Measurements from ENCODE around the gene SLC36A3.
A peak's percentile ranks its signal among the peaks of the same experiment; 100 is the strongest.
"Not testable (repeated sequence)": the region's sequence is repeated elsewhere in the genome, so short reads cannot be mapped to it uniquely, and the experiment has no call there.

SLC36A3 gene

DNA sequence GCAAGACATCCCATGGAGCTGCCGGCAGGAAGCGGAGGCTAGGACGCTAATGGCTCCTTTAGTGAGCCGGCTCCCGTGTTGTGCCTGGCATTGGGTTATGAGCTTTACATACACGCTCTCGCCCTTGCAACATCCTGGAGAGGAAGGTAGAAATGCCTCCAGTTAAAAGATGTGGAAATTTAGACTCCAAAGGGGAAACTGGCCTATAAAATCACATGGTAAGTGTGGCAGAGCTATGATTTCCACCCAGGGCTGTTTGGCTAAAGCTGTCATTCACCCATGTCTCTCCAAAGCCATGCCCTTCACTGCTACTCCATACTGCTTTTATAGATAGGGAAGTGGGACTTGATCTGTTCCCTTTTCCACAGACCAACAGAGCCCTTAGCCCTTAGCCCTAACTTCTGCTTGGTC lies 45.4 kb downstream of the SLC36A3 start:
- DNase-seq, result no peak

DNA sequence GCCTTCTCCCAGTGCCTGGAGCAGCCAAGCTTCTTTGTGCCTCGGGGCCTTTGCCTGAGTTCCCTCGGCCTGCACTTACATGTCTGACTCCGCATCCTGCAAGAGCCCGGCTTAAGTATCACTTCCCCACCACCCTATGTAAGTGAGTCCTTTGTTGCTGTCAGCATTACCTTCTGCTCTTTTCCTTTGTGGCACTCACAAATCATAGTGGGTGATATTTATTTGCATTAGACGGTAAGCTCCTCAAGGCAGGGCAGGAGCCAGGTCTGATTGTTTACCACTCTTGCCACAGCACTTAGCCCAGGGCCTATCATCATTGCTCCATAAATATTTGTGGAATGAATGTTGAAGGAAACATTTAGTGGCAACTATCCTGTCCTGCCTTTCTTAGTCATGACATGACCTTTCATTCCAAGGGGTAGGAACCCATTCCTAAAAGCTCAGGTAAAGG lies 45.8 kb downstream of the SLC36A3 start:
- no peak for DNase-seq

DNA sequence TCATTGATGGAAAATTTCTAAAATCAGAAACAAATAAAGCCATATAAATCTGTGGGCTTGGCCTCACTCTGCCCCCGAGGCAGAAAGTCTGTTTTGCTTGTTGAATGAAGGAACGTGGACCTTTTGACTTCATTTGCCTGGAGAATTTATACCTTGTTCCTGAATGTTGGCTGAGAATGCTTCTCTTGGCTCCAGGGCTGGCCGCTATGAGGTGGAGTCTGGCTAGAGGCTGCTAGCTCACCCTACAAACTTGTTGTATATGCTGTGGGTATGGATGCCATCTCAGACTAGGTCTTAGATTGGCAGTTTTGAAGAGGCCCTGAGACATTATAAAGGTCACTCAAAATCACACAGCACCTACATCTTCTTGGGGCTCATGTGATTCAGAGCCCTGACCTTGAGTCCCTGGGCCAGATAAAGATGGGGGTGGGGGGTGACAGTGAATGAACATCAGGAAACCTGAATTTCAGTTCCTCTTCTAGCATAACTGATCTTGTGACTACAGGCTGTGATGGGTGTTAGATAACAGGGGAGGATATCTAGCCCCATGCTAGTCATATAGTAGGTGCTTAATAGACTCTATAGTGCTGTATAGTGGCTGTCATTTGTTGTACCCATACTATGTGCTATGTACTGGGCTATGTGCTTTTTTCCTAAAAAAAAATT lies 47.8 kb downstream of the SLC36A3 start:
- no peak for DNase-seq

DNA sequence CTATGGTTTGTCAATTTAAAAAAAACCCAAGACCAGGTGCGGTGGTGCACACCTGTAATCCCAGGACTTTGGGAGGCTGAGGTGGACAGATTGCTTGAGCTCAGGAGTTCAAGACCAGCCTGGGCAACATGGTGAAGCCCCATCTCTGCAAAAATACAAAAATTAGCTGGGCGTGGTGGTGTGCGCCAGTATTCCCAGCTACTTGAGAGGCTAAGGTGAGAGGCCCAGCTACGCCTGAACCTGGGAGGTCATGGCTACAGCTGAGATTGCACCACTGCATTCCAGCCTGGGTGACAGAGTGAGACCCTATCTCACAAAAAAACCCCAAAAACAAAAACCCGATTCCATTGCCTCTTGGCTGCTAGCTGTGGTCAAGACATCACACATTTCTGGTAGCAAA lies 48.6 kb downstream of the SLC36A3 start:
- not testable (repeated sequence) for DNase-seq

DNA sequence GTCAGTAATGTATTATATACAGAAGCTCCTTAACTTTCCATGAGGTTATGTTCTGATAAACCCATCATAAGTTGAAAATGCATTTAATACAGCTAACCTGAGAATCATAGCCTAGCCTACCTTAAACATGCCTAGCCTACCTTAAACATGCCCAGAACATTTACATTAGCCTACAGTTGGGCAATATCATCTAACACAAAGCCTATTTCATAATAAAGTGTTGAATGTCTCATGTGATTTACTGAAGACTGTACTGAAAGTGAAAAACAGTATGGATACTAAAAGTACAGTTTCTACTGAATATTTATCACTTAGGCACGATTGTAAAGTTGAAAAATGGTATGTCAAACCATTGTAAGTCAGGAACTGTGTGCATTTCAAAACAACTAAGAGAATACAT lies 49.0 kb downstream of the SLC36A3 start:
- DNase-seq, result no peak

DNA sequence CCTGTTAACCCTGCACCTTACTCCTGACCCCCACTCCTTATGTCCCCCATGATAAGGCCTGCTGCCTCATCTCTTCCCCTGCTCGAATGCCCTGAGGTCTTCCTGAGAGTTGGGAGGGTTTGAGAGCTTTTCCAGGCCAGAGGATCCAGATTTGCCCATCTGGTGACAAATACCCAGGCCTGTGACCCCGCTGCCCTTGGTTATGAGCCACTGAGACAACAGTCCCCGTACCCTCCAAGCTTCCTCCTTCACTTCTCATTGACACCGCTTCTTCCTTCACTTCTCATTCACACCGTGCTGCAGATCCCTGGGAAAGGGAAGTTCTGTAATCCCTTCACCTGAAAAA lies 50.0 kb downstream of the SLC36A3 start:
- DNase-seq, result no peak

DNA sequence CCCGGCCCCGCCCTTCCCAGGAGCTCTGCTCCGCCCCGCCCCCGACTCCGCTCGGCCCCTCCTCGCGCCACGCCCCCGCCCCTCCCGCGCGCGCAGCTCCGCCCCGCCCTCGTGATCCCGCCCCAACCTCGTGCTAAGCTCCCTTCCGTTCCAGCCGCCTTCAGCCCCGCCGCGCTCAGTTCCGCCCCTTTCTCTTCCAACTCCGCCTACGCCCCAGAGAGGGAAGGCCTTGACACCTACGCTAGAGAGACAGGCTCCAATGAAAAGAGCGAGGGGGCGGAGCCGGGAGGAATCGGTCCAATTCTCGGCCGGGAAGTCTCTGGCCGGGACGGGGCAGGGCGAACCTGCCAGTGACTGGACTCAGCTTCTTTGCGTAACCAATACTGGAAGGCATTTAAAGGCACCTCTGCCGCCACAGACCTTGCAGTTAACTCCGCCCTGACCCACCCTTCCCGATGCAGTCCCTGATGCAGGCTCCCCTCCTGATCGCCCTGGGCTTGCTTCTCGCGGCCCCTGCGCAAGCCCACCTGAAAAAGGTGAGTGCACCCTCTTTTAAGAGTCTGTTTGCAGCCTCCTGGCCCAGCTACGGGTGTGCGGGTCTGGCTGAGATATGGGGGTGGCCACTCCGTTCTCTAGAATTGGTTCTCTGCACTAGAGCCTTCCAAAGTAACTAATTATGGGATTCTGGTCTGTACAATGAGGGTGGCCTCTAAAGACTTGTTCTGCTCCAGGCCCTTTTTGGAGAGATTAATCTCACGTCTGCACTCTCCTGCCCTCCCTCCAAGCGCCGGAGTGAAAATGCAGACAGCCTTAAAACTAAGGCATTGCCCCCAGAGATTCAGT lies 50.6 kb downstream of the SLC36A3 start, which contains the start of gene GM2A:
Gene GM2A (plus strand): TSS at position 424 of the 843 bp plus-strand sequence. CDS start 32 bp downstream, at position 456.
- DNase-seq, result peak; percentile 98

DNA sequence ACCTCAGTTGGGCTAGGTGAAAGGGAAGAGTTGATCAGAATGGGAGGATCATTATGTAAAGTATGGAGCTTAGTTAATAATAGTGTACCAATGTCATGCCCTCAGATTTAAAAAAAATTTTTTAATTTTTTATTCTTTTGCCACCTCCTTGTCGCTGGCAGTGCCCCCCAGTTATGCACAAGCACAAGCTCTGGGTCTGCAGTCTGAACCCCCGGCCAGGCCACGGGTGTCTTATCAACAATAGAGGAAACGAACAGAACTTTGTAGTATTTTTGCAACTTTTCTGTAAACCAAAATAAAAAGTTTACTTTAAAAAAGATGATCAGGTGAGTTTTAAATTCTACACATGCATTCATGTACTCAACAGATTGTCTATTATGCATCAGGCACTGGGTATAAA lies 51.9 kb downstream of the SLC36A3 start:
- DNase-seq, result no peak

DNA sequence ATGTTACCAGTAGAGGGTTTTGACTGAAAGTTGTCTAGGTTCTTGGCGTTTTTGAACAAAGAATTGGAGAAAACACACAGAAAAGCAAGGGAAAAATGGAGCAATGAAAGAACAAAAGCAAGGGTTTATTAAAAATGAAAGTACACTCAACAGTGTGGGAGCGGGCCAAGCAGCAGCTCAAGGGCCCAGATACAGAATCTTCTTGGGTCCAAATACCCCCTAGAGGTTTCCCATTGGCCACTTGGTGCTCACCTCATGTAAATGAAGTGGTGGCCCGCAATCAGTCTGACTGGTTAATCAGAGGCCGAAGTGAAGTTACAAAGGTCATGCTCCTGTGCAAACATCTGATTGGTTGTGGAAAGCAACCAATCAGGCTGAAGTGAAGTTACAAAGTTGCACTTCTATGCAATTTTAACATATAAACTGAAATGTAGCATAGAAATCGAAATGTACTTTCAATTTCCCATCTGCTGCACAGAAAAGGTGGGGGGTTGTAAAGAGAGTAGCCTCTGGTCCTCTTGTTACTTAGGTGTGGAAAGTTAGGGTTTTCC lies 52.5 kb downstream of the SLC36A3 start:
- DNase-seq, result no peak

DNA sequence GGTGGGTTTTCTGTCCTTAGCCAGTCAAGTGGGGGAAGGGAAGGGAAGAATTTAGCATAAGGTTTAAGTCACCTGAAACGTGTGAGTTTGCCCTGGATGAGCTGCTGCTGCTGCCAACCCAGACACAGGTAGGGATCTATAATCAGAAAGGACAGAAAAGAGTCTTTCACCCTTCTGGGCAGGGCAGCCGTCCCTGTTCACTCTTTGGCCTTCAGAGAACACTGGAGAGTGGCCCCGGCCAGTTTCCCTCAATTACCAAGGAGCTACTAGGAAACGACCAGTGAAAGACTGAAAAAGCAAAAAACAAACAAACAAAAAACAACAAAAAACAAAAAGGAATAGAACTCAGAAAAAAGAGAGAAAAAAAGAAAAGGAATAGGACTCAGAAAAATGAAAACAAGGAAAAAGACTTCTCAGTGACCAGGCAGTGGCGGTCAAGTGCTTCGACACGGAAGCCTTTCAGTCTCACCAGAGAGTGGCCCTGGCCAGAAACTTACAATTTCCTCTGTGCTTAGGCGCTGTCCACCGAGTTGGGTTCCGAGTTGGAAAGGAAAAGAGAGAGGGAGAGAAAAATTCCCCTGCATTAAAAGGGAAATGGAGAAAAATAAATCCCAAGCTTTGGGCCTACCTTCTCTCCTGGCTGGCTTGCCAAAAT lies 53.1 kb downstream of the SLC36A3 start:
- no peak for DNase-seq

DNA sequence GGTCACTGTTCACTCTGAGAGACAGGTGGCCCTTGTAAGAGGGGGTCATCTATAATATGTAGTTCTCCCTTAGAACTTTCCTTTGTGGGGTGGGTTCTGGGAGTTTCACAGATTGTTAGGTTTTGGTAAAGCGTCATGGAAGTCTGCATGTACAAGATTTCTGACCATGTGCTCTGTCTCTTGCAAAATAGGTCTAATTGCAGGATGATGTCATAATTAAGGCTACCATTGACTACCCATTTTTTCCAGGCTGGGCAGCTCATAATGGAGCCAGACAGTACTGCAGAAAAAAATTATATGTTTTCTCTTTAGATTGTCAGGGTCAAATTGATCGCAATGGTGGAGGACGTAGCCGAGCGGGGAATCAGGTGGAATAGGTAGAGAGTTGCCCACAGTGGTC lies 54.3 kb downstream of the SLC36A3 start:
- DNase-seq, result no peak

DNA sequence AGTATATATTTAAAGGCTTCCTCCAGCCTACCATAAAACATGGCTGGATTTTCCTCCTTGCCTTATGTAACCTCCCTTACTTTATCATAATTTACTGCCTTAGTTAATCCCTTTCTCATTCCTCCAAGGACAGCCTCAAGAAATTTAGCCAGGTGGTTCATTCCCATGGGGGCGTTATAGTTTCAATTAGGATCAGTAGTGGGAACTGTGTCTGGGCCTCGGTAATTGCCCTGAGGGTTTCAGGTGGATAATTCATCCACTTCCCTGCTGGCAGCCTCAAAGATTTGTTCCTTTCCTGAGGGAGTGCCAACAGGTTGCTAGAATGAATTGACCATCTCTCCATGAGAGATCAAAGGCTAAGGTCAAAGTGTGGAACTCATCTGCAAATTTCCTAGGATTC lies 54.9 kb downstream of the SLC36A3 start:
- no peak for DNase-seq

DNA sequence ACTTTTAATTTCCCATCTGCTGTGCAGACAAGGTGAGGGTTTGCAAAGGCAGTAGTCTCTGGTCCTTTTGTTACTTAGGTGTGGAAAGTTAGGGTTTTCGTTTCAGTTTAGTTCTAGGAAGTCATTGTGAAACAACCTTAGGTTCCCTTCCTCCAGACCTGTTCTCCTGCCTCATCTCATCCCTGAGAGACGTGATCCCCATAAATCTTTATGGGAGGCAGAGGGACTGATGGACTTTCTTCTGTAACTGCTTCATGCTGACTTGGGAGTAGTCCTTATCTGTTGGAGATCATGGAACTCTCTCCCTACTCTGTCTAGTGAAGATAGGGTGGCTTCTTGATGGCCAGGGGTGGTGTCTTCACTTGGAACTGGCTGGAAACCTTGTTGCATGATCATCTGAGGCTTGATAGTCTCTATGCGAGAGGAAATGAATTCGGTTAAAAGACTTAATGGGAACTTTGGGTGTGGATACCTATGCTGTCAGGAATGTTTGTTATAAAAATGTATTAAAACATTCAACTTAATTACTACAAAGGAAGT lies 57.8 kb downstream of the SLC36A3 start:
- DNase-seq, result no peak

DNA sequence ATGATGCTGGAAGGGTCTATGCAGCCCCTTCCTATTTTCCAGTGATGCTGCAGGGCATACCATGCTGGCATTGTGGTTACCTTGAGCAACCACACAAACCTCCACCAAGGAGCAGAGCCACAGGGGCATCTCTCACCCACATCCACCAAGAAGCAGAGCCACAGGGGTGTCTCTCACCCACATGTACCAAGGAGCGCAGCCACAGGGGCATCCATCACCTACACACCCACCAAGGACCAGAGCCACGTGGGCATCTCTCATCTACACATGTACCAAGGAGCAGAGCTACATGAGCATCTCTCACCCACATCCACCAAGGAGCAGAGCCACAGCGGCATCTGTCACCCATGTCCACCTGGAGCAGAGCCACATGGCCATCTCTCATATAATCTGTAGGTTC lies 59.4 kb downstream of the SLC36A3 start:
- no peak for DNase-seq

DNA sequence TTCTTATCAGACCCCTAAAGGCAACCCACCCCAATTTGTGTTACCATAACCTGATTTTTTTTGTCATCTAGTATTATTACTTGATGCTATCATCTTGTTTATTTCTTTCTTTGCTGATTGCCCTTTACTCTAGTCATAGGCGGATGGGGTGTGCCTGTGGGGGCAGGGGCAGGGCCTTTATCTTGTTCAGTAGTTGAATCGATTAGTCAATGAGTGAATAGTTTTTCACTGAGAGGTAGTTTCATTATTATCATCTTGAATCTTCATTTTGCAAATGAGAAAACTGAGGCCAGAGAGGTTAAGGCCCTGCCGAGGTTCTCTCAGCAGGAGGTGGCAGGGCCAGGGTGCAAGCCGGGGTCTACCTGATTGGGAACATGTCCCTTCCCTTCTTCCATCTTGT lies 60.0 kb downstream of the SLC36A3 start:
- DNase-seq, result no peak

DNA sequence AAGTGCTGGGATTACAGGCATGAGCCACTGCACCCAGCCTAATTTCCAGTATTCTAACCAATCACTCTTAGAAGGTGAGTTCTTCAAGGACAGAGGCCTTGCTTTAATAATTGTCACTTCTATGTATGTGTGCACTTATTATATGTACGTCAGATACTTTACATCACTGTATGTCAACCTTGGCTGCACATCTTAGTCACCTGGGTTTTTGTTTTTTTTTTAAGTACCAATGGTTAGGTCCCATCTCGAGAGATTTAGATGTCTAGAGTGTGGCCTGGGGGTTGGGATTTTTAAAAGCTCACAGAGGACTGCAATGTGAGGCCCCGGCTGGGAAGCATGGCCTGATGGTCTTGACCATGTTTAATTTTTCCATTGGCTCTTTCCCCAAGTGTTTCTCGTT lies 60.4 kb downstream of the SLC36A3 start:
- no peak for DNase-seq

DNA sequence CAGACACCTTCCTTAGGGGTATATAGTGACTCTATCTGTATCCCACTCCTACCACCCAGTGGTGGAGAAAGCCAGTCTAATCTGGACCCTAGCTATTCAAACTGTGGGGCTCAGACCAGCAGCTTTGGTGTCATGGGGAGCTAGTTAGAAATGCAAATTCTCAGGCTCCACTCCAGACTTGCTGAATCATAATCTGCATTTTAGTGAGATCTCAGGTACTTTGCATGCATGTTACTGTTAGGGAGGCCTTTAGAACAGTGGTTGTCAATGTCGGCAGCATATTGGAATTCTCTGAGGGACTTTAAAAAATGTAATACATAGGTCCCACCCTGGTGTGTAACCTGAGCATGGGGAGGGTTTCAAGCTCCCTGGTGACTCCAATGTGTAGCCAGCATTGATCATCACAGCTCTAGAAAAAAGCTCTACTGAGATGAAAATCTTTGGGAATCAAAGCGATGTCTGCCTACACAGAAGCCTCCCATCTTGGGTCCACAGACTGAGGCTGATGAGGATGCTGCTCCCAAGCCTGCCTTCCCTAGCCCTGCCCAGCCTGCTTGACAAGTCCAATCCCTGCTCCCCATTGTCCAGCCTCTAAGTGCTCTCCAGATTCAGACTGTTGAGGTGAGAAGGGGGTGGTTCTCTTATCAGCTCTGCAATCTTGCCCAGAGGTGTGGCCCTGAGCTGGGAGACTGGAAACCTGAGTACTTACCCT lies 62.5 kb downstream of the SLC36A3 start:
- DNase-seq, result no peak

DNA sequence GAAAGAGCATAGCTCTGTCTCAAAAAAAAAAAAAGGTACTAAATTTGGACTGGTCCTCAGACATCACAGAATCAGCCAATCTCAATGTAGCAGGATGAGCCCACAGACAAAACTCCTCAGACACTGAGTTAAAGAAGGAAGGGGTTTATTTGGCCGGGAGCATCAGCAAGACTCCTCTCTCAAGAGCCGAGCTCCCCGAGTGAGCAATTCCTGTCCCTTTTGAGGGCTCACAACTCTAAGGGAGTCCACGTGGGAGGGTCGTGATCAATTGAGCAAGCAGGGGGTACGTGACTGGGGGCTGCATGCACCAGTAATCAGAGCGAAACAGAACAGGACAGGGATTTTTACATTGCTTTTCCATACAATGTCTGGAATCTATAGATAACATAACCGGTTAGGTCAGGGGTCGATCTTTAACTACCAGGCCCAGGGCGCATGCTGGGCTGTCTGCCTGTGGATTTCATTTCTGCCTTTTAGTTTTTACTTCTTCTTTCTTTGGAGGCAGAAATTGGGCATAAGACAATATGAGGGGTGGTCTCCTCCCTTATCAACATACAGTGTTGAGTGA lies 63.2 kb downstream of the SLC36A3 start:
- not testable (repeated sequence) for DNase-seq

DNA sequence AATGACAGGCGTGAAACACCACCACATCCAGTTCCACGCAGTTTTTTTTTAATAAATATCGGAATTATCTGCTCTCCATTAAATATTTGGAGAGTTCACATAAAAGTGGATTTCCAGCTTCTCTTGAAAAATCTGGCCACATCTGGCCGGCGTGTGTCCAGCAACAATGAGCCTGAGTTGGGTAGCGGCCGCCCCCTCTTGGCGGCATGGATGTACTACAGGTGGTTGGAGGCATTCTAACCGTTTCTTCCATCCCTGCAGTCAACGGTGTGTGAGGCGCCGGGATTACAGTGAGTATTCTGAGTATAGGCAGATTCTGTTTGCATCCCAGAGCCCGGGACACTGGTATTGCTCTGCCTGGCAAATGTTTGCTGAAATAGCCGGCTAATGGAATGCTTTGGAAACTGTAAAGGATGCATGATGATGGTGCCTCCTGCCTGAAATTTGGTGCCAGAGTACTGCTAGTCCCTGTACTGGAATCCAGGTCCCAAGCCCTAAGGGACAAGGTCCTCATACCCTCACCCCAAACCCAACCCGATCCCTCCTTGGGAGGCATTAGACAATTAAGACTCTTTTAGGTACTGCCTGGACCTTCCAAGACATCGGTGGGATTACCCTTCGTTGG lies 64.2 kb downstream of the SLC36A3 start:
- DNase-seq, result no peak

DNA sequence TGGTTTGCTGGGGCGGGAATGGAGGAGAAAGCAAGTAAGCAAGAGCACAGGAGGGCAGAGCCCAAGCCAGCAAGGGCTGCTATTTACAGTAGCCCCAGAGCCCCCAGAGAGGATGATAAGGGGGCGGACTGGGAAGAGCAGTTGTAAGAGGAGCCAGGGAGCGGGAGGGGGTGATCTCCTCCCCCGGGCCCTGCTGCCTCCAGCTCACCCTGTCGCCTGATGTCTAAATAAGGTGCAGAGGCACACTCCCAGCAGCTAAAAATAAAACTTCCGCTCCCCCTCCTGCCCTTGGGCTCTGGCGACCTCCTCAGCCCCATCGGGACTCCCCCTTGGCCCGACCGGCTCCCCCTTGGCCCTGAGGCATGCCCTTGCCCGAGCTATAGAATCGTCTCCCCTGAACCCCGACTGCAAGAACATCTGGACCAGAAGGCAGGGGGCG lies 65.2 kb downstream of the SLC36A3 start:
- DNase-seq, result no peak

DNA sequence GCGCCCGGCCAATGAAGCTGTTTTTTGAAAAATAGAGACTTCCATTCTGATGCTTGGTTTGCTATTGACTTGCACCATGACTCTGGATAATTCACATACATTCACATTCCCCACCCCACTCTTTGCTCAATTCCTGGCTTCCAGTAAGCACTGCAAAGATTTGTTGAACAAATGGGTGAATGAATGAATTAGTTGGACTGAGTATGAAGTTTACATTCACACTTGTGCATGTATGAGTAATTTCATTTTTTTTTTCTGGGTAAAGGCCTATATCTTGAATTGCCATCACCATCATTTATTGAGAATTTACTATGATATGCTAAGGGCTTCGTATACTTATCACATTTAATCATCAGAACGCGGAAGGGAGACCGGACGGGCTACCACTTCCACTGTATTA lies 65.9 kb downstream of the SLC36A3 start:
- no peak for DNase-seq

DNA sequence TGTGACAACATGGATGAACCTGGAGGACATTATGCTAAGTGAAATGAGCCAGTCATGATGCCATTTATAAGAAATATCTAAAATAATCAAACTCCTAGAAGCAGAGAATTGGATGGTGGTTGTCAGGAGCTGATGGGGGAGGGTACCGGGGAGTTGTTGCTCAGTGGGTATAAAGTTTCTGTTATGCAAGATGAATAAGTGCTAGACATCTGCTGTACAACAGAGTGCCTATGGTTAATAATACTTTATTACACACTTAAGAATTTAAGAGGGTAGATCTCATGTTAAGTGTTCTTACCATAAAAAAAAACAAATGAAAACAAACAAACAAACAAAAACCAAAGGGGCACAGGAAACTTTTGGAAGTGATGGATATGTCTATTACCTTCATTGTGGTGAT lies 66.7 kb downstream of the SLC36A3 start:
- DNase-seq, result no peak
